ENCODE results near the gene KCNJ12. TPM values are rescaled to one million over a fixed set of nuclear protein-coding genes. Genes with fewer than 3 reads are reported as not detected.

KCNJ12 gene
- total RNA-seq, 1 experiment from 2014 or later, result 1.2 TPM

GRCh38 chr17:21457051-21458026 lies 81.2 kb downstream of the KCNJ12 start:
- no peaks in the 10 kb centered on the region for H3K4me1 ChIP-seq (ENCODE audit: insufficient read depth, low read length, poor library complexity, severe bottlenecking)
- CTCF ChIA-PET, result interaction anchor here (0.5 to 1.6 kb wide), 12 partner anchors 12 to 1129 kb away, joined by 3 to 21 read pairs (median 8); no protein-coding TSS in a partner anchor
- TF ChIP-seq EZH2 (IDR thresholded peaks at IDR 0.05; ENCODE audit: borderline replicate concordance, low read depth, low read length, poor library complexity, severe bottlenecking), result no peak
- peak; percentile 89 for TF ChIP-seq CTCF (conservative IDR thresholded peaks at IDR 0.05; ENCODE audit: low read depth, low read length)
- no peak overlapping the region for H3K4me3 ChIP-seq (ENCODE audit: low read depth, low read length, poor library complexity, severe bottlenecking)
- H3K27me3 ChIP-seq (replicated peaks; ENCODE audit: insufficient read depth, low read depth, low read length, poor library complexity), result peaks cover 3% of the 10 kb centered on the region
- DNase-seq (ENCODE audit: low spot score), result peak; percentile 87
- intact Hi-C loops (cut with micrococcal nuclease; ENCODE audit: unreplicated experiment), result loop anchor here (2.0 to 5.0 kb wide), 2 partner anchors 53 to 175 kb away; partner anchors contain the start of gene MAP2K3
- POLR2A ChIA-PET (ENCODE audit: low non-redundant PET), result interaction anchor here (0.6 to 0.7 kb wide), 2 partner anchors 106 to 496 kb away, joined by 8 to 11 read pairs; no protein-coding TSS in a partner anchor
- H3K36me3 ChIP-seq (ENCODE audit: insufficient read depth, low read length, poor library complexity, severe bottlenecking), result no peaks in the 10 kb centered on the region
- H3K27ac ChIP-seq (ENCODE audit: low read depth, low read length, poor library complexity, severe bottlenecking), result no peak overlapping the region
- no peaks in the 10 kb centered on the region for H3K9me3 ChIP-seq (ENCODE audit: low read depth, low read length, poor library complexity, severe bottlenecking)
- BruUV-seq (replicated peaks), result no TSS peak

GRCh38 chr17:21458054-21458453 lies 81.9 kb downstream of the KCNJ12 start:
- Histone ChIP-seq H3K9me3 (ENCODE audit: low read depth, low read length, poor library complexity, severe bottlenecking) (no peaks in the 10 kb centered on the region), H3K27me3 (replicated peaks; ENCODE audit: insufficient read depth, low read depth, low read length, poor library complexity) (peaks cover 3% of the 10 kb centered on the region), H3K36me3 (ENCODE audit: insufficient read depth, low read length, poor library complexity, severe bottlenecking) (no peaks in the 10 kb centered on the region), H3K4me3 (ENCODE audit: low read depth, low read length, poor library complexity, severe bottlenecking) (no peak overlapping the region), H3K27ac (ENCODE audit: low read depth, low read length, poor library complexity, severe bottlenecking) (no peak overlapping the region), H3K4me1 (ENCODE audit: insufficient read depth, low read length, poor library complexity, severe bottlenecking) (no peaks in the 10 kb centered on the region)
- TF ChIP-seq CTCF (conservative IDR thresholded peaks at IDR 0.05; ENCODE audit: low read depth, low read length) (no peak), EZH2 (IDR thresholded peaks at IDR 0.05; ENCODE audit: borderline replicate concordance, low read depth, low read length, poor library complexity, severe bottlenecking) (no peak)
- CTCF ChIA-PET, result interaction anchor here (1.6 kb wide), 1 partner anchor 53 kb away, joined by 9 read pairs; no protein-coding TSS in a partner anchor
- intact Hi-C loops (cut with micrococcal nuclease; ENCODE audit: unreplicated experiment), result loop anchor here (5.0 kb wide), 1 partner anchor 176 kb away; the partner anchor contains the start of gene MAP2K3
- POLR2A ChIA-PET (ENCODE audit: low non-redundant PET), result no interaction called here
- BruUV-seq (replicated peaks), result no TSS peak
- no peak for DNase-seq (ENCODE audit: low spot score)

GRCh38 chr17:21459536-21459935 lies 83.4 kb downstream of the KCNJ12 start:
- intact Hi-C loops (cut with micrococcal nuclease; ENCODE audit: unreplicated experiment), result loop anchor here (5.0 kb wide), 1 partner anchor 177 kb away; the partner anchor contains the start of gene MAP2K3
- H3K4me1 ChIP-seq (ENCODE audit: insufficient read depth, low read length, poor library complexity, severe bottlenecking), result no peaks in the 10 kb centered on the region
- no peak for TF ChIP-seq EZH2 (IDR thresholded peaks at IDR 0.05; ENCODE audit: borderline replicate concordance, low read depth, low read length, poor library complexity, severe bottlenecking)
- TF ChIP-seq CTCF (conservative IDR thresholded peaks at IDR 0.05; ENCODE audit: low read depth, low read length), result no peak
- no peak overlapping the region for H3K4me3 ChIP-seq (ENCODE audit: low read depth, low read length, poor library complexity, severe bottlenecking)
- no peak overlapping the region for H3K27ac ChIP-seq (ENCODE audit: low read depth, low read length, poor library complexity, severe bottlenecking)
- ChIA-PET POLR2A (ENCODE audit: low non-redundant PET) (no interaction called here), CTCF (no interaction called here)
- peaks cover 3% of the 10 kb centered on the region for H3K27me3 ChIP-seq (replicated peaks; ENCODE audit: insufficient read depth, low read depth, low read length, poor library complexity)
- no peak for DNase-seq (ENCODE audit: low spot score)
- BruUV-seq (replicated peaks), result no TSS peak
- no peaks in the 10 kb centered on the region for H3K36me3 ChIP-seq (ENCODE audit: insufficient read depth, low read length, poor library complexity, severe bottlenecking)
- H3K9me3 ChIP-seq (ENCODE audit: low read depth, low read length, poor library complexity, severe bottlenecking), result no peaks in the 10 kb centered on the region
